Tibial nerve (tissue), 3 donors: ENCODE data around the gene CRTC1.

Source experiments
- POLR2A ChIP-seq, 2 donors: fragments of 450-650 bp; IDR thresholded peaks; one replicate each; pipeline ENCODE4 v1.6.1; 2017; ENCODE audit warnings: antibody characterized with exemption in 2 of 2, mild to moderate bottlenecking in 2 of 2, moderate library complexity in 2 of 2
- TF ChIP-seq, protein P1 (sequence below), 5 experiments: fragments of 200-600 bp in 3 of 5; fragments of 450-650 bp in 2 of 5; sonication (generic) in 3 of 5; IDR thresholded peaks; one replicate each; pipeline ENCODE4 v1.5.1; 2016 to 2019; ENCODE audit warnings: antibody characterized with exemption in 5 of 5, mild to moderate bottlenecking in 3 of 5, moderate library complexity in 2 of 5

DNA sequence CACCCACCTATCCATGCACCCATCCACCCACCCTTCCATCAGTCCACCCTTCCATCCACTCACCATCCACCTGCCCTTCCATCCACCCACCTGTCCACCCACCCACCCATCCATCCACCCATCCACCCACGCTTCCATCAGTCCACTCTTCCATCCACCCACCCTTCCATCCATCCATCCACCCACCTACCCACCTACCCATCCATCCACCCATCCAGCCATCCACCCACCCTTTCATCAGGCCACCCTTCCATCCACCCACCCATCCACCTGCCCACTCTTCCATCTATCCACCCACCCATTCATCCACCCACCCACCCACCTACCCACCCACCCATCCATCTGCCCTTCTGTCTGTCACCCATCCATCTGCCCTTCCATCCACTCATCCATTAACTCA, 29.6 kb upstream of the CRTC1 start:
- TF ChIP-seq, protein P1, sequence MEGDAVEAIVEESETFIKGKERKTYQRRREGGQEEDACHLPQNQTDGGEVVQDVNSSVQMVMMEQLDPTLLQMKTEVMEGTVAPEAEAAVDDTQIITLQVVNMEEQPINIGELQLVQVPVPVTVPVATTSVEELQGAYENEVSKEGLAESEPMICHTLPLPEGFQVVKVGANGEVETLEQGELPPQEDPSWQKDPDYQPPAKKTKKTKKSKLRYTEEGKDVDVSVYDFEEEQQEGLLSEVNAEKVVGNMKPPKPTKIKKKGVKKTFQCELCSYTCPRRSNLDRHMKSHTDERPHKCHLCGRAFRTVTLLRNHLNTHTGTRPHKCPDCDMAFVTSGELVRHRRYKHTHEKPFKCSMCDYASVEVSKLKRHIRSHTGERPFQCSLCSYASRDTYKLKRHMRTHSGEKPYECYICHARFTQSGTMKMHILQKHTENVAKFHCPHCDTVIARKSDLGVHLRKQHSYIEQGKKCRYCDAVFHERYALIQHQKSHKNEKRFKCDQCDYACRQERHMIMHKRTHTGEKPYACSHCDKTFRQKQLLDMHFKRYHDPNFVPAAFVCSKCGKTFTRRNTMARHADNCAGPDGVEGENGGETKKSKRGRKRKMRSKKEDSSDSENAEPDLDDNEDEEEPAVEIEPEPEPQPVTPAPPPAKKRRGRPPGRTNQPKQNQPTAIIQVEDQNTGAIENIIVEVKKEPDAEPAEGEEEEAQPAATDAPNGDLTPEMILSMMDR (IDR thresholded peaks at IDR 0.05), result no peak
- no peak for TF ChIP-seq POLR2A (IDR thresholded peaks at IDR 0.05)
